HG03439 (cell line): ENCODE data around the gene NLRP6.
"Not testable (repeated sequence)": the region's sequence is repeated elsewhere in the genome, so short reads cannot be mapped to it uniquely, and the experiment has no call there.

Experiments
- ATAC-seq: cut with Tn5 transposase; IDR thresholded peaks from one replicate; pipeline ENCODE4 v1.9.1; 2021; ENCODE audit warnings: mild to moderate bottlenecking, moderate library complexity; ENCODE audit not compliant: unreplicated experiment

The NLRP6 gene

DNA sequence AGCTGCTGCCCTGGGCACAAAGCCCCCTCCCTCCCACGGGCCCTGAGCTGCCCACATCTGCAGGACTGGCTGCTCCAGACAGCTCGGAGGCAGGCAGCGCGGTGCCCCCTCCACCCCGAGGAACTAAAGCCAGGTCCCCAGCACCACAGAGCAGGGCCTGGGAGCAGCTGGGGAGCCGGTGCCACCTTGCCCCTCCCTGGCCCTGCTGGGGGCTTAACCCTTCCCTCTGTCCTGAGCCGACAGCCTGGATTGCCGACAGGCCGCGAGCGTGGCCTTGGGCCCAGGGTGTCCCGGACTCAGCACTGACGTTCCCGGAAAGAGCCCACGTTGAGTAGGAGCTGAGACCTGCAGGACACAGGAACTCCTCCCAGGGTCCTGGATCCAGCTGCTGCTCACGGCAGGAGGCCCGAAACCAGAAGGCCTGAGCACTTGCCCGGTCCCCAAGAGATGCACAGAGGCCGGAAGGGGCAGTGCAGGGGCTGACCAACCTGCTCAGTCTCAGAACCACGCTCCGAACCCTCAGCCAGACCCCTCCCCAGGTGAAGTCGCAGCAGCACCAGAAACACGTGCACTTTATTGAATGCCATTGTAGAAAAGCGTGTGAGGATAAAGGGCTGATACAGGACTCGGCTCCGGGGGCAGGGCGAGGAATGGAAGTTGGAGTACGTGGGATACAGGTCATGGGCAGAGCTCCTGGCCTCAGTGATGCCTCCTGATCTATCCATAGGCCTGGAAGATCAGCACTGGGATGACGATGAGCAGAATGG lies 41.1 kb downstream of the NLRP6 start:
- ATAC-seq, result not testable (repeated sequence)

DNA sequence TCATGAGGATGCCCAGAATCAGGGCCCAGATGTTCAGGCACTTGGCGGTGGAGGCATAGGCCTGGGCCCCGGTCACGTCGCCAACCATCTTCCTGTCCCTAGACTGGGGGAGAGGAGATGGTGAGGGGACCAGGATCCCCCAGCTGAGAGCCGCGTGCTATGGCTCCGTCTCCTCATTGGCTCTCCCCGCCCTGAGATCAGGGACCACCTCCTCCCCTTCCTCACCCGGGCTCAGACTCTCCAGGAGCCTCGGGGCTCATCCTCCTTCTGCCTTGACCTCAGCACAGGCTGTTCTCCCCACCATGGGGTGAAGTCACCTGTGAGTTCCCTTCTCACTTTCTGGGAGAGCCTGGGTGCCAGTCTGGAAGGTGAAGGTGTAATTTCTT lies 41.7 kb downstream of the NLRP6 start:
- not testable (repeated sequence) for ATAC-seq

GRCh38 chr11:324156-324555 lies 45.9 kb downstream of the NLRP6 start:
- no peak for ATAC-seq

DNA sequence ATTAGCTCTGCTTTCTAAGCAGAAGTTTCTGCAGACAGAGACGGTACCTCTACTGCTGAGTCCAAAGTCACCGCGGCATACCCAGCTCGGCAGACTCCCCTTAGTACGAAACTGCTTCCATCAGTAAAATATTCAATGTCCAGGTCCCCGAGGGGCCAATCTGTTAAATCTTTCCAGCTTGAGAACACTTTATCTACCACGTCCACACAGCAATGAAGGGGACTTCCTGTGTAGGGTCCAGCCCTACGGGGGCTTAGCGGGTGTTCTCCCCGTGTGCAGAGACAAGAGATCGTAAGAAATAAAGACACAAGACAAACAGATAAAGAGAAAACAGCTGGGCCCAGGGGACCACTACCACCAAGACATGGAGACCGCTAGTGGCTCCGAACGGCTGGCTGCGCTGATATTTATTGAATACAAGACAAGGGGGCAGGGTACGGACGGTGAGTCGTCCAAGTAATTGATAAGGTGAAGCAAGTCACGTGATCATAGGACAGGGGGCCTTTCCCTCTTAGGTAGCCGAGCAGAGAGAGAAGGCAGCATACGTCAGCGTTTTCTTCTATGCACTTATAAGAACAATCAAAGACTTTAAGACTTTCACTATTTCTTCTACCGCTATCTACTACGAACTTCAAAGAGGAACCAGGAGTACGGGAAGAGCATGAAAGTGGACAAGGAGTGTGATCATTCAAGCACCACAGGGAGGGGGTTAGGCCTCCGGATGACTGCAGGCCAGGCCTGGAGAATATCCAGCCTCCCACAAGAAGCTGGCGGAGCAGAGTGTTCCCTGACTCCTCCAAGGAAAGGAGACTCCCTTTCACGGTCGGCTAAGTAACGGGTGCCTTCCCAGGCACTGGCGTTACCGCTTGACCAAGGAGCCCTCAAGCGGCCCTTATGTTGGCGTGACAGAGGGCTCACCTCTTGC lies 46.6 kb downstream of the NLRP6 start:
- not testable (repeated sequence) for ATAC-seq

- no peak for ATAC-seq
Measured at GRCh38 chr11:325796-326591, 47.8 kb downstream of the NLRP6 start.

GRCh38 chr11:326592-326841 lies 48.3 kb downstream of the NLRP6 start:
- ATAC-seq, result no peak

- ATAC-seq, result peak; percentile 43
Measured at GRCh38 chr11:326842-327580, 48.8 kb downstream of the NLRP6 start.

DNA sequence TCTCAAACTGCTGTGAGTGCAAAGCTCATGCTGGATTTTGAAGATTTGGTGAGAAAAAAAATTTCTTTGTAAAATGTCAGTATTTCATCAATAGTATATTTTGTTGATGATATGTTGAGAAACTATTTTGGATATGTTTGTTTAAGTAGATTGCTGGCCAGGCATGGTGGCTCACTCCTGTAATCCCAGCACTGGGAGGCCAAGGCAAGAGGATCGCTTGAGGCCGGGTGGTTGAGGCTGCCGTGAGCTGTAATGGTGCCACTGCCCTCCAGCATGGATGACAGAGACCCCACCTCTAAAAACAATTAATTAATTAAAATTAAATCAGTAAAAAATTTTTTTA lies 49.3 kb downstream of the NLRP6 start:
- ATAC-seq, result no peak

DNA sequence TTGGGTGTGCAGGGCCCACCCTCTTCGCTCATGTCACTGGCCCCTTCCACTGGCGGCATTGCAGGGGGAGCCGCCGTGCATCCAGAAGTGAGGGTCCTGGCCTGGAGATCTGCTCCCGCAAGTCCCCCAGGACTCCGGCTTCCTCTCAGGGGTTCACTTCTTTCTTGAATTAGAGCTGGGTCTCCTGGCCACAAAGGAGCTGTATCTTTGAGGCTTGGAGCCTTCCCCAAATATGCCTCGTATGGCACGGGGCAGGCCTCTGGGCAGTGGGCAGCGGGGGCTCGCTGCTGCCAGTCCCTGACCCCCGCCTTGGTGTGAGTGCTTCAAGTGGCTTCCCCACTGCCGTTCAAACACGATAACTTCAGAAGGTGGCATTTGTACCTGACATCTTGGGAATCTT lies 49.8 kb downstream of the NLRP6 start:
- no peak for ATAC-seq

DNA sequence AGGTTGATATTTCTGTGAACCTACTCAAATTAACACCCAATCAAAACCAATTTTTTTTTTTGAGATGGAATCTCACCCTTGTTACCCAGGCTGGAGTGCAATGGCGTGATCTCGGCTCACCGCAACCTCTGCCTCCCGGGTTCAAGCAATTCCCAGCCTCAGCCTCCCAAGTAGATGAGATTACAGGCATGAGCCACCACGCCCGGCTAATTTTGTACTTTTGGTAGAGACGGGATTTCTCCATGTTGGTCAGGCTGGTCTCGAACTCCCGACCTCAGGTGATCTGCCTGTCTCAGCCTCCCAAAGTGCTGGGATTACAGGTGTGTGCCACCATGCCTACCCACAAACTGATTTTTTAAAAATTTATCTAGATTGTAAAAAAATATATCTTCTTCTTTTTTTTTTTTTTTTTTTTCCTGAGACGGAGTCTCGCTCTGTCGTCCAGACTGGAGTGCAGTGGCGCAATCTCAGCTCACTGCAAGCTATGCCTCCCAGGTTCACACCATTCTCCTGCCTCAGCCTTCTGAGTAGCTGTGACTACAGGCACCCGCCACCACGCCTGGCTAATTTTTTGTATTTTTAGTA lies 50.4 kb downstream of the NLRP6 start:
- not testable (repeated sequence) for ATAC-seq

- ATAC-seq, result no peak
Measured at GRCh38 chr11:329886-330253, 51.7 kb downstream of the NLRP6 start.

DNA sequence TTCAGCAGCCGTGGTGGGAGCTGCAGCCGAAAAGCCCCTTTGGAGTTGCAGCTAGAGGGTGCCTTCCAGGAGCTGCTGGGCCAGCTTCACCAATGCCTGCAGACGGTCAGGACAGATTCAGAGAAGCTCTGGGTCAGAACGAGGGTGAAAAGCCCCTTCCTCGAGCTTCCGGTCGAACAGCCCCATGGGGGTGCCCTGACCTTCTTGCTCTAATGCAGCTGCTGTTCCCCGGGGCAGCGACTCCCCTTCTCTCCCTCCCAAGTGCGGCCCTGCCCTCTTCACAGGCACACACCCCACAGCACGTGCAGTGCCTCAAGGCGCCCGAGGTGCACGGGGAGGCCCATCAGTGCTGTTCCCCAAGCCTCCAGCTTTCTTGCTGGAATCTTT lies 52.1 kb downstream of the NLRP6 start:
- ATAC-seq, result no peak

- ATAC-seq, result no peak
Measured at GRCh38 chr11:330694-331357, 52.6 kb downstream of the NLRP6 start.

- no peak for ATAC-seq
Measured at GRCh38 chr11:331358-332060, 53.3 kb downstream of the NLRP6 start.

GRCh38 chr11:332651-333480 lies 54.7 kb downstream of the NLRP6 start:
- ATAC-seq, result no peak

DNA sequence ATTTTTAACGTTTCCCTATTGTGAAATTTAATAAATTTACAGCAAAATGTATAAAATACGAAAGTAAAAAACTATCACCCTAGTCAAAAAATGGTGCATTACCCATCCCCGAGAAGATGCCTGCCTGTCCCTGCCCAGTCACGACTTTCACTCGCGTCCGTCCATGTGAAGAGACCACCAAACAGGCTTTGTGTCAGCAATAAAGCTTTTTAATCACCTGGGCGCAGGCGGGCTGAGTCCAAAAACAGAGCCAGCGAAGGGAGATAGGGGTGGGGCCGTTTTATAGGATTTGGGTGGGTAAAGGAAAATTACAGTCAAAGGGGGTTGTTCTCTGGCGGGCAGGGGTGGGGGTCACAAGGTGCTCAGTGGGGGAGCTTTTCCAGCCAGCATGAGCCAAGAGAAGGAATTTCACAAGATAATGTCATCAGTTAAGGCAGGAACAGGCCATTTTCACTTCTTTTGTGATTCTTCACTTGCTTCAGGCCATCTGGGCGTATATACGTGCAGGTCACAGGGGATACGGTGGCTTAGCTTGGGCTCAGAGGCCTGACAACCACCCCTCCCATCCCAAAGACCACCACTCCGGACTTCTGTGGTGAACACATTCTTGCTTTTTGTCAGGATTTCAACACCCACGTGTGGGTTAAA lies 55.5 kb downstream of the NLRP6 start:
- not testable (repeated sequence) for ATAC-seq

DNA sequence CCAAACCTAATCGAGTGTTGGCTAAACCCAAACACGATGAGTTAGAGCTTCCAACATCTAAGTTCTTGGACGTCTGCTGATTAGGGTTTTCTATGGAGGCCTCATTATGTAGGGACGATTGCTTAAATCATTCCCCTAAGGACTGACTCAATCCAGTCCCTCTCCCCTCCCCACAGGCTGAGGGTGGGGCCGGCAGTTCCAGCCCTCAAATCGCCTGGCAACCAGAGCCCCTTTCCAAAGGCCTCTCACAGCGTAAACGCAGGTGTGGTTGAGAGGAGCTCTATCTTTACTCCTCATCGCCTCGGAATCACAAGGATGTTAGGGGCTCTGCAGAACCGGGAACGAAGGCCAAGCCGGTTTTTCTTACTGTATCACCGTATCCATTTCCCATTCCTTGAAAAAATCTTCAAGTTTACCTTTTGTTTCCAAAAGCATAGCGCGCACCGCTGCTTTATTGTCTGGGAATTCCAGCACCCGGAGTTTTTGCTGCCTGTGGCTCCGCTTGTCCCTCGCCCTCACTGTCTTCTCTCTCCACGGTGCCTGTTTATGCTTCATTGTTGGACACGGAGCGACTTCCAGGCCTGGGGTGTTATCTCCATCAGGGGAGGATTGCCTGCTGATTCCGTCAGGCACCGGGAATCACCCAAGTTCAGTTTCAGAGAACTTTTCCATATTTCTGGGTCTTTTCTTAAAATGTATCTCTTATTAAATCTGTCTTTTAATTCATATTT lies 56.2 kb downstream of the NLRP6 start:
- no peak for ATAC-seq
